AG09319 (cell line): ENCODE data around the gene GOLGA2.

Experiments used
- DNase-seq: peaks from one replicate; pipeline ENCODE4 v3.0.0-alpha.2; 2010; ENCODE audit warnings: low read depth; ENCODE audit errors: extremely low read depth
- TF ChIP-seq, protein P1 (sequence below): IDR thresholded peaks from 2 replicates; pipeline ENCODE4 v1.5.1; 2011; ENCODE audit warnings: low read depth, mild to moderate bottlenecking, inconsistent platforms, low read length, moderate library complexity

Gene GOLGA2

DNA sequence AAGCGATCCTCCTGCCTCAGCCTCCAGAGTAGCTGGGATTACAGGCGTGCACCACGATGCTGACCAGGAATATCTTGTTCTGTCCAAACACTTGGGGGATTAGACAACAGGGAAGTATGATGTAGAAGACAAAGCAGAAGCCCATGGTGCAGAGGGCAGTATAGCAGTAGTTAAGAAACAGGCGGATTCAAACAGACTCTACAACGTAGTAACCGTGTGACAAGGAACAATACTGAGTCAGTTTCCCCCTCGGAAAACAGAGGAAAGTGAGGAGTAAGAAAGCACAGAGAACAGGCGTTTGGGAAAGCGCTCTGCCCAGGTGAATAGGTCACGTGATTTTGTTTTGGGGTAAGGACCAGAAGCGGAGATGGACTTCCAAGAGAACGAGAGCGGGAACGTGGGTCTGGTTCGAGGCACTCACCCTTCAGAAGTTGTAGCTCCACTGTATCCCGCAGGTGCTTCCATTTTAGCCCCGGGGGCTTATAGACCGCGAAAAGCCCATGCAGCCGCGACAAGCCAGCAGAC lies 46.1 kb upstream of the GOLGA2 start:
- TF ChIP-seq, protein P1, sequence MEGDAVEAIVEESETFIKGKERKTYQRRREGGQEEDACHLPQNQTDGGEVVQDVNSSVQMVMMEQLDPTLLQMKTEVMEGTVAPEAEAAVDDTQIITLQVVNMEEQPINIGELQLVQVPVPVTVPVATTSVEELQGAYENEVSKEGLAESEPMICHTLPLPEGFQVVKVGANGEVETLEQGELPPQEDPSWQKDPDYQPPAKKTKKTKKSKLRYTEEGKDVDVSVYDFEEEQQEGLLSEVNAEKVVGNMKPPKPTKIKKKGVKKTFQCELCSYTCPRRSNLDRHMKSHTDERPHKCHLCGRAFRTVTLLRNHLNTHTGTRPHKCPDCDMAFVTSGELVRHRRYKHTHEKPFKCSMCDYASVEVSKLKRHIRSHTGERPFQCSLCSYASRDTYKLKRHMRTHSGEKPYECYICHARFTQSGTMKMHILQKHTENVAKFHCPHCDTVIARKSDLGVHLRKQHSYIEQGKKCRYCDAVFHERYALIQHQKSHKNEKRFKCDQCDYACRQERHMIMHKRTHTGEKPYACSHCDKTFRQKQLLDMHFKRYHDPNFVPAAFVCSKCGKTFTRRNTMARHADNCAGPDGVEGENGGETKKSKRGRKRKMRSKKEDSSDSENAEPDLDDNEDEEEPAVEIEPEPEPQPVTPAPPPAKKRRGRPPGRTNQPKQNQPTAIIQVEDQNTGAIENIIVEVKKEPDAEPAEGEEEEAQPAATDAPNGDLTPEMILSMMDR, result no peak
- DNase-seq, result no peak

DNA sequence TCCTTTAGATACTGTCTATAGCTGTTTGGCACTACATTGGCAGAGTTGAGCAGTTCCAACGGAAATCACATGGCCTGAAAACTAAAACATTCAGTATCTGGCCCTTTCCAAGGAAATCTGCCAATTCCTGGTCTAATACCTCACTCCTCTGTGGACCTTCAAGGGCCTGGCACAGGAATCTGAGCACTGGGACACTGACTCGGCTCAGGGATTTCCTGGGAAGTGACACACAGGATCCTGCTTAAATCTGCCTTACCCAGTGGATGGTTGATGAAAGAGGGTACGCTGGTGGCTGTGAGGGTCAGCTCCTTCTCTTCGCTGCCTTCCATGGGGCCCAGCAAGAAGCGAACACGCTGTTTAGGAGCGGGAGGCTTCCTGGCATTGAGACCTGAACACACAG lies 45.5 kb upstream of the GOLGA2 start:
- TF ChIP-seq, protein P1, result no peak
- DNase-seq, result no peak

DNA sequence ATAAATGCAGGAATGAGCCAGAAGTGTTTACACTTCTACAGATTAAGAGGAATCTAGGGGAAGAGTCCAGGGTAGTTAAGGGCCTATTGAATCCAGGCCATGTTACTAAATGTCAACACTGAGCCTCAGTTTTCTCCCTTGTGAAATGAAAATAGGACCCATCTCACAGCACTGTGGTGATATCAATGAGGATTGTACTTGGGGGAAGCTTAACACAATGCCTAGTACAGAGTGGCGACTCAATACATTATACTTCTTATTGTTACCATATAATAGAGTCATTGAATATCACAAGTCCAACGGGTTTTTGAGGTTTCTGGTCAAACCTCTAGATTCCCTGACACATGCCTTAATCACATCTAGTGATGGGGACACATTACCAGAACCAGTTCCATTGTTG lies 41.8 kb upstream of the GOLGA2 start:
- TF ChIP-seq, protein P1, result no peak
- no peak for DNase-seq

DNA sequence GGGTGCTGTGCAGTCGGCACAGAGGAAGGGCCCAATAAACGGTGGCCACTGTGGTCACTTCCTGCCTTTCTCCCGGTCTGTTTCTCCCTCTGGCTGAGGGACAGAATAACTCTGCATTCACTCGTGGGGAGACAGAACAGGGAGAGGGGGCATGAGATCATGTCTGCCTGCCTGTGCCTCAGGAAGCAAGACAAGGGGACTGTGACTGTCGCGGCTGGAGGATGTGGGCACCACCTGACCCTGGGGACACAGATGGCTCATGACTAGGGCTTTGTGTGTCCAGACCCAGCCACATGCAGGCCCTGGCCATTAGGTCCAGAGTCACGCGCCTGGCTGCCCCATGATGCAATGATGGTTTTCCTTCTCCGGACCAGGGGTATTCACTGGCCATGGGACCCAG lies 40.6 kb upstream of the GOLGA2 start:
- DNase-seq, result no peak
- TF ChIP-seq, protein P1, result no peak

DNA sequence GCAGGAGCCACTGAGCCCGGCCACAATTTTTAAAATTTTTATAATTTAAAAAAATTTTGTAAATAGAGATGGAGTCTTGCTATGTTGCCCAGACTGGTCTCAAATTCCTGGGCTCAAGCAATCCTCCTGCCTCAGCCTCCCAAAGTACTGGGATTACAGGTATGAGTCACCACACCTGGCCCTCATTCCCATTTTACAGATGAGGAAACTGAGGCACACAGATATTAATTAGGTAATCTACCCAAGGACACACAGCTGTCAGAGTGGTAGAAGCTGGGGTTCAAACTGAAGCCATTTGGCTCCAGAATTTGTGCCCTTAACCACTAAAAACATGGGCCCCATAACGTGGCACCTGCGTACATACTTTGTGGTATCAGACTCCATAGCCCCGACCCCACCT lies 38.9 kb upstream of the GOLGA2 start:
- TF ChIP-seq, protein P1, result no peak

DNA sequence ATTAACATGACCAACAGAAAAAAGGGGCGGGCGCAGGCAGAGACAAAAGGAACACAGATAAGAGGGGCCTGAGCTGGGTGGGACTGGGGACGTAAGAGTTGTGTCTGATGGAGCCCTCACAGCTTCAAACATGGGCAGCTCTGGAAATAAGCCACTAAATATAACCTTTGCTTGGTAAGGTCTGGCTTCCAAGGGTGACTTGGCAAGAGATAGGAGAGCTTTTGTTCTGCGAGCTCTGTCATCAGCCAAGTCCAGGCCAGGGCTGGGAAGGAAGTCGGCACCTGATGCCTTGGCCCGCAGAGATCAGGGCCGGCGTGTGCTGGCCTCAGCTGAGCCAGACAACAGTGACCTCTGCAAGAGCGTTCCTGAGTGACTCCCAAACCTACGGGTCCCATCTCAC lies 34.7 kb upstream of the GOLGA2 start:
- TF ChIP-seq, protein P1, result no peak
- DNase-seq, result no peak

More for the DNA sequence above, 38.9 kb upstream of the GOLGA2 start:
- DNase-seq, result no peak

DNA sequence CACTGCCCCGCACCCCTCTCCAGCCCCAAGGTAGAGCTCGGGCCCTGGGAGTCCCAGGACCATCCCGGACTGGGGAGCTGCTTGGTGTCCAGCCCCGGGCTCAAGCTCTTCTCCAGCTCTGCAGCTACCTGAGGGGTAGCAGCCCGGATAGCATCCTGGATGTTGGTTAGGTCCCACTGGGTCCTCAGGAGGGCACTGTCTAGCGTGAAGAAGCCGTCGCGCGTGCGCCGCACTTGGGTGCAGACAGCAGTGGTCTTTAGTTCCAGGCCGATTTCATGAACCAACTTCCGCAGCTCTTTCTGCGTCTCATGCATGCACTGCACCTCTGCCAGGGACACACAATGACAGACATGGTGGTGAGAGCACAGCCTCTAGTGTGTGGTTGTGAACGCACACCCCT lies 33.7 kb upstream of the GOLGA2 start:
- TF ChIP-seq, protein P1, result no peak
- DNase-seq, result no peak
